ENCODE data around the gene SOX18.
"Not testable (repeated sequence)": the region's sequence is repeated elsewhere in the genome, so short reads cannot be mapped to it uniquely, and the experiment has no call there.

Gene SOX18

DNA sequence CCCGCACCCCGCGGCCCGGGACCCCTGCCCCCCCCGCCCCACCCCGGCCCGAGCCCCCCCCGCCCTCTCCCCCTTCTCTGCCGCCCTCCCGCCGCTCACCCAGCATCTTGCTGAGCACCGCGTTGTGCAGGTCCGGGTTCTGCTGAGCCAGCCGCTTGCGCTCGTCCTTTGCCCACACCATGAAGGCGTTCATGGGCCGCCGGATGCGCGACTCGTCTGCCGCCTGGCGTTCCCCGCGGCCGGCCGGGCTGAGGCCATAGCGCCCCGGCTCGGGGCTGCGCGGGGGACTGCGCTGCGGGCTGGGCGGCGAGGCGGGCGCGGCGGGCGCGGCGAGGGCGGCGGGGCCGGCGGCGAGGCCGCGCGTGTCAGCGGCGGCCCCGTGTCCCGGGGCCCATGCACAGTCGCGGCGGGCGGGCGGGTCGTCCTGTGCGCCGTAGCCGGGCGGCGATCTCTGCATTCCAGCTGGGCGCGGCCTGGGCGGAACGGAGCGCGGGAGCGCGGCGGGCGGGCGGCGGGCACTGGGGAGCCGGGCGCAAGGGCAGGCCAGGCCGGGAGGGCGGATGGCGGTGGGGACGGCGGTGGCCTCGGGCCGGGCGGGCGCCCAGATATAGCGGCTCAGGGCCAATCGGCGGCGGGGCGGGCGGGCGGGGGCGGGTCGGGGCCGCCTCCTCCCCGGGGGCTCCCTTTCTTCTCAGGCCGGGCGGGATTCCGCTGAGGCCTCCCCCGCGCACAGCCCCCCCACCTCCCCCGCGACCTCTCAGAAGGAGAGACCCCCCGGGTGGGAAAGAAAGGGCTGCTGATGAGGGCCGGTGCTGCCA is at the start of gene SOX18:
SOX18 (minus strand) TSS at position 580 of the 818 bp plus-strand sequence; CDS start at position 457, 123 bp downstream.
- Histone ChIP-seq H3K4me1 (ENCODE audit: insufficient read depth, low read length) (no peaks in the 10 kb centered on the region), H3K27ac (ENCODE audit: low read depth, low read length) (no peak within 1 kb of the TSS), H3K9ac (ENCODE audit: low read length) (no peak within 1 kb of the TSS), H3K36me3 (ENCODE audit: insufficient read depth, low read length) (no peaks in the 10 kb centered on the region), H3K9me3 (ENCODE audit: low read length) (no peaks in the 10 kb centered on the region), H3K4me3 (ENCODE audit: low read depth in 1 of 2, low read length in 2 of 2) (no peak within 1 kb of the TSS), H3K27me3 (ENCODE audit: control insufficient read depth in 1 of 2, insufficient read depth in 2 of 2, low read length in 2 of 2) (peaks cover 20 to 76% of the 10 kb centered on the region in 2 donors)

DNA sequence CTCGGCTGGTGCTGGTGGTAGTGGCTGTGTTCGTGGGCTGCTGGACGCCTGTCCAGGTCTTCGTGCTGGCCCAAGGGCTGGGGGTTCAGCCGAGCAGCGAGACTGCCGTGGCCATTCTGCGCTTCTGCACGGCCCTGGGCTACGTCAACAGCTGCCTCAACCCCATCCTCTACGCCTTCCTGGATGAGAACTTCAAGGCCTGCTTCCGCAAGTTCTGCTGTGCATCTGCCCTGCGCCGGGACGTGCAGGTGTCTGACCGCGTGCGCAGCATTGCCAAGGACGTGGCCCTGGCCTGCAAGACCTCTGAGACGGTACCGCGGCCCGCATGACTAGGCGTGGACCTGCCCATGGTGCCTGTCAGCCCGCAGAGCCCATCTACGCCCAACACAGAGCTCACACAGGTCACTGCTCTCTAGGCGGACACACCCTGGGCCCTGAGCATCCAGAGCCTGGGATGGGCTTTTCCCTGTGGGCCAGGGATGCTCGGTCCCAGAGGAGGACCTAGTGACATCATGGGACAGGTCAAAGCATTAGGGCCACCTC is 49.1 kb upstream of the SOX18 start:
- Histone ChIP-seq H3K36me3 (ENCODE audit: insufficient read depth, low read length) (no peaks in the 10 kb centered on the region), H3K27me3 (ENCODE audit: control insufficient read depth in 1 of 2, insufficient read depth in 2 of 2, low read length in 2 of 2) (peaks cover 14 to 43% of the 10 kb centered on the region in 2 donors), H3K9ac (ENCODE audit: low read length) (no peak overlapping the region), H3K9me3 (ENCODE audit: low read length) (no peaks in the 10 kb centered on the region), H3K4me1 (ENCODE audit: insufficient read depth, low read length) (no peaks in the 10 kb centered on the region), H3K4me3 (ENCODE audit: low read depth in 1 of 2, low read length in 2 of 2) (no peak overlapping the region), H3K27ac (ENCODE audit: low read depth, low read length) (no peak overlapping the region)

DNA sequence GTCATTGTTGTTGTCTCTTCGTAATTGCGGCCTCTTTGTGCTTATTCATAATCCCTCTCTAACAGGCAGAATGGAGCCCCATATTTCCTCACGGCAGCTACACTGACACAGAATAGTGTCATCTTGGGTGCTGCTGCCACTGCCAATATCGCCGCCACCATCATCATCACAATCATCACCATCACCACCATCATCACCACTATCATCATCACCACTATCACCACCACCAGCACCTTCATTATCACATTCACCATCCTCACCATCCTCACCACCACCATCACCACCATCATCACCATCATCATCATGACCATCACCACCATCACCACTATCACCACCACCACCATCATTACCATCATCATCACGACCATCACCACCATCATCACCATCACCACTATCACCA is 47.1 kb upstream of the SOX18 start:
- H3K9me3 ChIP-seq (ENCODE audit: low read length) = no peaks in the 10 kb centered on the region
- no peak overlapping the region for H3K9ac ChIP-seq (ENCODE audit: low read length)
- no peaks in the 10 kb centered on the region for H3K36me3 ChIP-seq (ENCODE audit: insufficient read depth, low read length)
- H3K27me3 ChIP-seq (ENCODE audit: control insufficient read depth in 1 of 2, insufficient read depth in 2 of 2, low read length in 2 of 2) = peaks cover 11 to 23% of the 10 kb centered on the region in 2 donors
- no peaks in the 10 kb centered on the region for H3K4me1 ChIP-seq (ENCODE audit: insufficient read depth, low read length)
- no peak overlapping the region for H3K4me3 ChIP-seq (ENCODE audit: low read depth in 1 of 2, low read length in 2 of 2)
- H3K27ac ChIP-seq (ENCODE audit: low read depth, low read length) = no peak overlapping the region

DNA sequence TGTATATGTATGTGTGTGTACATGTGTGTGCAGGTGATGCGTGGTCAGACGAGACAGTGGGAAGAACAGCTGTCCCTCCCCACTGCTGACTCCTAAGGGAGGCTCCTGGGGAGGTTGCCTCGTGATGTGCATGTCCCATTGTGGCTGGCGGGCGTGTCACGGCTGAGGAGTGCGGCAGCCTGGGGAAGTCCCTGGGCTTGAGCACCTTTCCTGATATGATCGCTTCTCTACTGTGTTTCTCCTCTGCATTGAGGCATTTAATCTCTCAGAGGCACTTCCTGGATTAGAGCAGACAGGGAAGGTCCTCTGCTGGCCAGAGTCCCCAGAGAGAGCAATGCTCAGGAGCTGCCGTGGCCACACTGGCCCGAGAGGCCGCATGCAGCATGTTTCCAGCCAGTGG is 46.5 kb upstream of the SOX18 start:
- no peaks in the 10 kb centered on the region for H3K4me1 ChIP-seq (ENCODE audit: insufficient read depth, low read length)
- H3K27ac ChIP-seq (ENCODE audit: low read depth, low read length) = no peak overlapping the region
- H3K9me3 ChIP-seq (ENCODE audit: low read length) = no peaks in the 10 kb centered on the region
- no peak overlapping the region for H3K4me3 ChIP-seq (ENCODE audit: low read depth in 1 of 2, low read length in 2 of 2)
- no peaks in the 10 kb centered on the region for H3K36me3 ChIP-seq (ENCODE audit: insufficient read depth, low read length)
- H3K9ac ChIP-seq (ENCODE audit: low read length) = no peak overlapping the region
- H3K27me3 ChIP-seq (ENCODE audit: control insufficient read depth in 1 of 2, insufficient read depth in 2 of 2, low read length in 2 of 2) = peaks cover 5 to 17% of the 10 kb centered on the region in 2 donors

DNA sequence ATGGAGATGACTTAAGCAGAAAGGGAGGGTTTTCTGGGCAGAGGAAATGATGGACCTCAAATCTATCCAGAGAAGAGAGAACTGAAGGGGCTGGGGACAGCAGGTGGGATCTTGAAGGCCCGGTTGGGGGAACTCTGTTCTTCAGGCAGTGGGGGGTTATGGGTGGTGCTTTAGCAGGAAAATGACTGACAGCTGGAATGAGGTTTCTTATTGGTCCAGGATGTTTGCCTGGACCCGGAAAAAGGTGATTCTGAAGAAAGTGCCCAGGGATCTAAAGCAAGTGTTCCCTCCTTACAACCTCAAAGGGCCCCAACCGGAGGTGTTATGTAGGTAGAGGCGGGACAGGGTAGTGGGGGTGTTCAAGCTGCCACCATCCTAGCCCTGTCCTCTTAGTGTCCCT is 46.0 kb upstream of the SOX18 start:
- Histone ChIP-seq H3K4me1 (ENCODE audit: insufficient read depth, low read length) (no peaks in the 10 kb centered on the region), H3K27ac (ENCODE audit: low read depth, low read length) (no peak overlapping the region), H3K9me3 (ENCODE audit: low read length) (no peaks in the 10 kb centered on the region), H3K36me3 (ENCODE audit: insufficient read depth, low read length) (no peaks in the 10 kb centered on the region), H3K27me3 (ENCODE audit: control insufficient read depth in 1 of 2, insufficient read depth in 2 of 2, low read length in 2 of 2) (peaks cover 0 to 12% of the 10 kb centered on the region in 2 donors), H3K9ac (ENCODE audit: low read length) (no peak overlapping the region), H3K4me3 (ENCODE audit: low read depth in 1 of 2, low read length in 2 of 2) (no peak overlapping the region)

DNA sequence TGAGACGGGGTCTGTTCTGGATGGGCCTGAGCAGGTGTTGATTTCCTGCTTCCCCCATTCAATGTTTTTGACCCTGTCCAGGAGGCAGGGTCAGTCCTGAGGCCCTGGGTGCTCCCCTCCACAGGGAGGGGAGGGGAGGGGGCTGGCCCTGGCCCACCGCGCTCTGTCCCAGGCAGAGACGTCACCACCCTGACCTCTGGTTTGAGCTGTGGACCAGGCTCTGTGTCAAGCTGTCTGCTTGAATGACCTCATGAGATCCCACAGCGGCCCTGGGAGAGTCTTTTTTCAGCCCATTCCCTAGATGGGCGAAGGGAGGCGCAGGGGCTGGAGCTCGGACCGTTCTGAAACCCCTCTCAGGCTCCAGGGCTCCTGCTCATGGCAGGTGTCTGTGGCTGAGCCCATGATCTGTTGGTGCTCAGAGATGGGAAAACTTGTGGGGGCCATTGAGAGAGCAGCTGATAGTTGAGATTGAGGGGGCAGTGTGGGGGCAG is 43.6 kb upstream of the SOX18 start:
- Histone ChIP-seq H3K4me3 (ENCODE audit: low read depth in 1 of 2, low read length in 2 of 2) (no peak overlapping the region), H3K9ac (ENCODE audit: low read length) (no peak overlapping the region), H3K9me3 (ENCODE audit: low read length) (no peaks in the 10 kb centered on the region), H3K27me3 (ENCODE audit: control insufficient read depth in 1 of 2, insufficient read depth in 2 of 2, low read length in 2 of 2) (peaks cover 0 to 7% of the 10 kb centered on the region in 2 donors), H3K4me1 (ENCODE audit: insufficient read depth, low read length) (no peaks in the 10 kb centered on the region), H3K27ac (ENCODE audit: low read depth, low read length) (no peak overlapping the region), H3K36me3 (ENCODE audit: insufficient read depth, low read length) (no peaks in the 10 kb centered on the region)

DNA sequence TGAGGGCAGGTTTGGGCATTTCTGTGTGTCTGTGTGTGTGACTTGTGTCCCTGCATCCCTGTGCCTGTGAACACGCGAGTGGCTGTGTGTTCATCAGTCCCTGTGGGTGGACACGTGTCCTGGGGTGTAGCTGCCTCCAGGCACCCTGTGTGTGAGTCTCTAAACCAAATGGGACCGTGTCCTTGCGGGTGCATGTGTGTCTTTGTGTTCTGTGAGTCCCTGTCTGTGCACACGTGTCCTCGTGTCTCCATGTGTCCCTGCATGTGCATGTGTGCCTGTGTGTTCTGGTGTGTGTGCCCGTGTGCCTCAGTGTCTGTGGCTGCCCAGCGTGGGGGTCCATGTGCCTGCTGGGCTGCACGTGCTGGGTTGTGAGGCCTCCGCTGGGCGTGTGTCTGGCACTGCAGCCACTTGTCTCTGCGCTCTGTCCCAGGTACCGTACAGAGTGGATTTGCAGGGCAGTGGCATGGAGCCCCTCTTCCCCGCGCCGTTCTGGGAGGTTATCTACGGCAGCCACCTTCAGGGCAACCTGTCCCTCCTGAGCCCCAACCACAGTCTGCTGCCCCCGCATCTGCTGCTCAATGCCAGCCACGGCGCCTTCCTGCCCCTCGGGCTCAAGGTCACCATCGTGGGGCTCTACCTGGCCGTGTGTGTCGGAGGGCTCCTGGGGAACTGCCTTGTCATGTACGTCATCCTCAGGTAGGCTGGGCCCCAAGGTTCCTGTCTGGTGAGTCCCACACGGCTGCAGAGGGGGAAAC is 43.0 kb upstream of the SOX18 start:
- no peak overlapping the region for H3K4me3 ChIP-seq (ENCODE audit: low read depth in 1 of 2, low read length in 2 of 2)
- no peaks in the 10 kb centered on the region for H3K4me1 ChIP-seq (ENCODE audit: insufficient read depth, low read length)
- H3K36me3 ChIP-seq (ENCODE audit: insufficient read depth, low read length) = no peaks in the 10 kb centered on the region
- H3K27ac ChIP-seq (ENCODE audit: low read depth, low read length) = no peak overlapping the region
- H3K9ac ChIP-seq (ENCODE audit: low read length) = no peak overlapping the region
- peaks cover 0 to 11% of the 10 kb centered on the region in 2 donors for H3K27me3 ChIP-seq (ENCODE audit: control insufficient read depth in 1 of 2, insufficient read depth in 2 of 2, low read length in 2 of 2)
- no peaks in the 10 kb centered on the region for H3K9me3 ChIP-seq (ENCODE audit: low read length)

DNA sequence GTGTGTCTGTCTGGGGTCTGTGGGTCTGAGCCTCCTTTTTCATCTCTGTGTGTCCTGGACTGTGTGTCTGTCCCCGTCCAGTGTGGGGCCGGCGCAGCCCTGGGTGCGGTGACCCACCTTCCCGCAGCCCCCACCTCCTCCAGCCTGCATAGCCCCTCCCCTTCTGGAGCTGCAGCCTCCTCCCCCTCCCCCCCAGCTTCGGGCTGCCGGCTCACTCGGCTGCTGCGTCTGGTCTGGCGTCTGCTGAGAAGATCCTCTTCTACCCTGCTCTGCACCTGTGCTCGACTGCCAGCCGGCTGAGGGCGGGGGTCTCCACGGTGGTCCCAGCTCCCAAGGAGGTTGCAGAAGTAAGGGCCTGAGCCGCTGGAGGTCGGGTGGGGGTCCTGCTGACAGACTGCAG is 42.3 kb upstream of the SOX18 start:
- Histone ChIP-seq H3K36me3 (ENCODE audit: insufficient read depth, low read length) (no peaks in the 10 kb centered on the region), H3K4me3 (ENCODE audit: low read depth in 1 of 2, low read length in 2 of 2) (no peak overlapping the region), H3K9ac (ENCODE audit: low read length) (no peak overlapping the region), H3K4me1 (ENCODE audit: insufficient read depth, low read length) (no peaks in the 10 kb centered on the region), H3K27ac (ENCODE audit: low read depth, low read length) (no peak overlapping the region), H3K9me3 (ENCODE audit: low read length) (no peaks in the 10 kb centered on the region), H3K27me3 (ENCODE audit: control insufficient read depth in 1 of 2, insufficient read depth in 2 of 2, low read length in 2 of 2) (peaks cover 0 to 11% of the 10 kb centered on the region in 2 donors)

DNA sequence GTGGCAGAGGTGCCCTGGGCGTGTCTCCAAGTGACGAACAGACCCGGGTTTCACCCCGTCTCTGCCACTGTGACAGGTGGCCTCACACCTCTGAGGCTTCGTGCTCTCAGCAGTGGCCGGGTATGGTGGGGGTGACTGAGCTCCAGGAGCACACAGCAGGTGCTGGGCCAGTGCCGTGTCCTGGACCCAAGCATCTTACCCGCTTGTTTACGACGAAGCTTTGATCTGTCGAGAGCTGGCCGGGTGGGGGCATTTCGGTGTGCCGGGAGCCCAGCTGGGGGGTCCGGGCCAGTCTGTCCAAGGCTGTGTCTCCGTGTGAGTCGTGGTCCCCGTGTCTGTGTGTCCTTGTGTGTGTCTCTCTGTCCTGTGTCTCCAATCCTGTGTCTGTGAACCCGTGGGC is 41.9 kb upstream of the SOX18 start:
- no peak overlapping the region for H3K4me3 ChIP-seq (ENCODE audit: low read depth in 1 of 2, low read length in 2 of 2)
- H3K27ac ChIP-seq (ENCODE audit: low read depth, low read length) = no peak overlapping the region
- H3K4me1 ChIP-seq (ENCODE audit: insufficient read depth, low read length) = no peaks in the 10 kb centered on the region
- no peaks in the 10 kb centered on the region for H3K36me3 ChIP-seq (ENCODE audit: insufficient read depth, low read length)
- peaks cover 0 to 11% of the 10 kb centered on the region in 2 donors for H3K27me3 ChIP-seq (ENCODE audit: control insufficient read depth in 1 of 2, insufficient read depth in 2 of 2, low read length in 2 of 2)
- no peak overlapping the region for H3K9ac ChIP-seq (ENCODE audit: low read length)
- H3K9me3 ChIP-seq (ENCODE audit: low read length) = no peaks in the 10 kb centered on the region

DNA sequence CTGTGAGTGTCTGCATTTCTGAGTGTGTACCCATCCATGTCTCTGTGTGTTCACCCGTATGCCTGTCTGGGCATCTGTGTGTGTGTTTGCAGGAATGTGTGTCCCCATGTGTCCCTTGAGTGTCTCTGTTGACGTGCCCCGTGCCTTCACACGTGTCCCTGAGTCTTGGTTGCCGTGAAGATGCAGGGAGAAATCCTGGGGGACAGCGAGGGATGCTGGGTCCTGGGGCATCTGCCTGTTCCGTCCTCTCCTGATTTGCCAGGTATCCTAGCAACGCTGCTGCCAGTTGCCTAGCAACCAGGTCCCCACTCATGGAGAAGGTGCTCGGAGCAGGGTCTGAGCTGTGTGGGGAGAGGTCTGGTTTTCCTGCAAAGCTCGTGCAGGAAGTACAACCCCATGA is 40.7 kb upstream of the SOX18 start:
- no peak overlapping the region for H3K9ac ChIP-seq (ENCODE audit: low read length)
- no peaks in the 10 kb centered on the region for H3K36me3 ChIP-seq (ENCODE audit: insufficient read depth, low read length)
- no peak overlapping the region for H3K4me3 ChIP-seq (ENCODE audit: low read depth in 1 of 2, low read length in 2 of 2)
- H3K27me3 ChIP-seq (ENCODE audit: control insufficient read depth in 1 of 2, insufficient read depth in 2 of 2, low read length in 2 of 2) = peaks cover 4 to 15% of the 10 kb centered on the region in 2 donors
- no peaks in the 10 kb centered on the region for H3K4me1 ChIP-seq (ENCODE audit: insufficient read depth, low read length)
- no peaks in the 10 kb centered on the region for H3K9me3 ChIP-seq (ENCODE audit: low read length)
- no peak overlapping the region for H3K27ac ChIP-seq (ENCODE audit: low read depth, low read length)

DNA sequence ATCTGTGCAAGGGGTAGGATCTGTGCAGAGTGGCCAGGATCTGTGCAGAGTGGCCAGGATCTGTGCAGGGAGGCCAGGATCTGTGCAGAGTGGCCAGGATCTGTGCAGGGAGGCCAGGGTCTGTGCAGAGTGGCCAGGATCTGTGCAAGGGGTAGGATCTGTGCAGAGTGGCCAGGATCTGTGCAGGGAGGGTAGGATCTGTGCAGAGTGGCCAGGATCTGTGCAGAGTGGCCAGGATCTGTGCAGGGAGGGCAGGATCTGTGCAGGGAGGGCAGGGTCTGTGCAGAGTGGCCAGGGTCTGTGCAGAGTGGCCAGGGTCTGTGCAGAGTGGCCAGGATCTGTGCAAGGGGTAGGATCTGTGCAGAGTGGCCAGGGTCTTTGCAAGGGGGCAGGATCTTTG is 39.1 kb upstream of the SOX18 start:
- H3K4me1 ChIP-seq (ENCODE audit: insufficient read depth, low read length); H3K9ac ChIP-seq (ENCODE audit: low read length); H3K36me3 ChIP-seq (ENCODE audit: insufficient read depth, low read length); H3K4me3 ChIP-seq (ENCODE audit: low read depth in 1 of 2, low read length in 2 of 2); H3K27ac ChIP-seq (ENCODE audit: low read depth, low read length); H3K9me3 ChIP-seq (ENCODE audit: low read length): not testable (repeated sequence)
- H3K27me3 ChIP-seq (ENCODE audit: control insufficient read depth in 1 of 2, insufficient read depth in 2 of 2, low read length in 2 of 2) = peaks cover 14 to 31% of the 10 kb centered on the region in 2 donors

All from muscle layer of colon (tissue), 2 donors.